HepG2 (cell line): ENCODE measurements around the gene STYXL1. TPM values are rescaled to one million over a fixed set of nuclear protein-coding genes. Genes with fewer than 3 reads are reported as not detected.

Experiments used
- CEBPG ChIP-seq: IDR thresholded peaks from 2 replicates; pipeline ENCODE4 v1.6.1; 2016
- DPF2 ChIP-seq: sonication (generic); formaldehyde crosslinking; IDR thresholded peaks from 2 replicates; pipeline ENCODE4 v1.4.0; 2020; ENCODE audit warnings: mild to moderate bottlenecking, low read depth, missing genetic modification reagents, borderline replicate concordance
- FOXO1 ChIP-seq: sonication (generic); formaldehyde crosslinking; IDR thresholded peaks from 2 replicates; pipeline ENCODE4 v1.4.0; 2020; ENCODE audit warnings: missing genetic modification reagents
- HNRNPH1 ChIP-seq: fragments of 200-400 bp; formaldehyde crosslinking; optimal IDR thresholded peaks from 2 replicates; pipeline ENCODE3; 2017; ENCODE audit warnings: mild to moderate bottlenecking, low read depth, low read length
- MTF1 ChIP-seq: sonication (generic); formaldehyde crosslinking; IDR thresholded peaks from 2 replicates; pipeline ENCODE4 v1.5.0; 2020; ENCODE audit warnings: missing genetic modification reagents
- MXD4 ChIP-seq: IDR thresholded peaks from 2 replicates; pipeline ENCODE4 v1.6.1; 2016; ENCODE audit warnings: mild to moderate bottlenecking, missing biosample characterization, missing genetic modification reagents
- NRL ChIP-seq: sonication (generic); formaldehyde crosslinking; IDR thresholded peaks from 2 replicates; pipeline ENCODE4 v1.5.0; 2020; ENCODE audit warnings: missing genetic modification reagents, mild to moderate bottlenecking, moderate library complexity, borderline replicate concordance
- TOE1 ChIP-seq: sonication (generic); formaldehyde crosslinking; IDR thresholded peaks from 2 replicates; pipeline ENCODE4 v1.4.0; 2020; ENCODE audit warnings: mild to moderate bottlenecking, missing genetic modification reagents
- ZFY ChIP-seq: sonication (generic); formaldehyde crosslinking; IDR thresholded peaks from 2 replicates; pipeline ENCODE4 v1.4.0; 2020; ENCODE audit warnings: missing genetic modification reagents
- ZIK1 ChIP-seq: sonication (generic); formaldehyde crosslinking; IDR thresholded peaks from 2 replicates; pipeline ENCODE4 v1.5.0; 2020; ENCODE audit warnings: mild to moderate bottlenecking, low read depth, missing genetic modification reagents, borderline replicate concordance
- ZNF138 ChIP-seq: sonication (generic); formaldehyde crosslinking; IDR thresholded peaks from 2 replicates; pipeline ENCODE4 v1.5.0; 2020; ENCODE audit warnings: mild to moderate bottlenecking, low read depth, missing genetic modification reagents
- ZNF17 ChIP-seq: sonication (generic); formaldehyde crosslinking; IDR thresholded peaks from 2 replicates; pipeline ENCODE4 v1.5.0; 2020; ENCODE audit warnings: mild to moderate bottlenecking, missing genetic modification reagents
- ZNF841 ChIP-seq: sonication (generic); formaldehyde crosslinking; IDR thresholded peaks from 2 replicates; pipeline ENCODE4 v1.8.1; 2023; ENCODE audit warnings: missing genetic modification reagents, borderline replicate concordance
- polyA plus RNA-seq, 8 experiments: library from polyadenylated mRNA; depleted of rRNA in 3 of 8; stranded (reverse) in 7 of 8; unstranded in 1 of 8; fragments of >200 nt; fragmentation: Illumina TruSeq in 4 of 8; extraction: Trizol in 4 of 8; gene quantifications; 2 replicates each; pipeline versions ENCODE4 v1.2.1 to v1.2.3, GENCODE V29; 2011 to 2016; ENCODE audit warnings: low read depth in 4 of 8, missing spikeins in 1 of 8, mixed read lengths in 1 of 8; ENCODE audit not compliant: insufficient read depth in 1 of 8
- total RNA-seq, 5 experiments: library from RNA; depleted of rRNA; stranded (reverse); fragments of >200 nt; fragmentation: Illumina TruSeq; extraction: Trizol; gene quantifications; 2 replicates each; pipeline ENCODE4 v1.2.3, GENCODE V29; 2016; ENCODE audit warnings: low read depth in 1 of 5
- TF ChIP-seq, protein P1 (sequence below), 2 experiments: fragments of 450-650 bp in 1 of 2; sonication (generic) in 1 of 2; formaldehyde crosslinking in 1 of 2; IDR thresholded peaks; 2 replicates each; pipeline versions ENCODE4 v1.6.1 to v1.8.0; 2016 to 2022; ENCODE audit warnings: antibody characterized with exemption in 1 of 2, mild to moderate bottlenecking in 1 of 2, missing genetic modification reagents in 1 of 2
- TF ChIP-seq, protein P2 (sequence below): sonication (generic); formaldehyde crosslinking; IDR thresholded peaks from 2 replicates; pipeline ENCODE4 v1.8.1; 2022; ENCODE audit warnings: low read depth, mild to moderate bottlenecking, missing genetic modification reagents
- TF ChIP-seq, protein P3 (sequence below): sonication (generic); formaldehyde crosslinking; IDR thresholded peaks from 2 replicates; pipeline ENCODE4 v1.4.0; 2020; ENCODE audit warnings: missing genetic modification reagents

The STYXL1 gene
- total and polyA plus RNA-seq, 2 of the 13 experiments (the other 11 are each of a cell fraction or from before 2014, with no cell fraction given), result 23.9 to 38.3 TPM

DNA sequence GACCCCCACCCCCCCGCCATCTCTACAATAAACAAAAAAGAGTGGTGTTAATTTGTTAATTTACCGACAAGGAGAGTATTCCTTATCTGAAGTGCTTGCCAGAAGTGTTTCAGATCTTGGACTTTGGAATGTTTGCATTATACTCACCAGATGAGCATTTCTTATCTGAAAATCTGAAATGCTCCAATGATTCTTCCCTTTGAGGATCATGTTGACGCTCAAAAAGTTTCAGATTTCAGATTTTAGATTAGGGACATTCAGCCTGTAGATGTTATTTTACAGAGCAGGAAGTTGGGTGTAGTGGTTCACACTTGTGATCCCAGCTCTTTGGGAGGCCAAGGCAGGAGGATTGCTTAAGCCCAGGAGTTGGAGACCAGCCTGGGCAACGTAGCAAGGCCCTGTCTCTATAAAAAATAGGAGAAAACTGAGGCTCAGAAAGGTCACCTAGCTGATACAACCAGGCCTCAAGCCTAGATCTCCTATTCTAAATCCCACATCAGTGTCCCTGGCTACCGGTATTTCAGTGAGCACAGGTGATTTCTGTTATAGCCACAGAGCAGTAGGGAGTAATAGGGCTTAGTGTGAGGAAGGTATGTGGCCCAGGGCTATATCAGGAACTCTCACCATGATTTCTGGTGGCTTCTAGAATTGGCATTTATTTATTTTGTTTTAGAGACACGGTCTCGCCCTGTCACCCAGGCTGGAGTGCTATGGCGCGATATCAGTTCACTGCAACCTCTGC, 88.8 kb downstream of the STYXL1 start (continued):
- TF ChIP-seq, protein P1, sequence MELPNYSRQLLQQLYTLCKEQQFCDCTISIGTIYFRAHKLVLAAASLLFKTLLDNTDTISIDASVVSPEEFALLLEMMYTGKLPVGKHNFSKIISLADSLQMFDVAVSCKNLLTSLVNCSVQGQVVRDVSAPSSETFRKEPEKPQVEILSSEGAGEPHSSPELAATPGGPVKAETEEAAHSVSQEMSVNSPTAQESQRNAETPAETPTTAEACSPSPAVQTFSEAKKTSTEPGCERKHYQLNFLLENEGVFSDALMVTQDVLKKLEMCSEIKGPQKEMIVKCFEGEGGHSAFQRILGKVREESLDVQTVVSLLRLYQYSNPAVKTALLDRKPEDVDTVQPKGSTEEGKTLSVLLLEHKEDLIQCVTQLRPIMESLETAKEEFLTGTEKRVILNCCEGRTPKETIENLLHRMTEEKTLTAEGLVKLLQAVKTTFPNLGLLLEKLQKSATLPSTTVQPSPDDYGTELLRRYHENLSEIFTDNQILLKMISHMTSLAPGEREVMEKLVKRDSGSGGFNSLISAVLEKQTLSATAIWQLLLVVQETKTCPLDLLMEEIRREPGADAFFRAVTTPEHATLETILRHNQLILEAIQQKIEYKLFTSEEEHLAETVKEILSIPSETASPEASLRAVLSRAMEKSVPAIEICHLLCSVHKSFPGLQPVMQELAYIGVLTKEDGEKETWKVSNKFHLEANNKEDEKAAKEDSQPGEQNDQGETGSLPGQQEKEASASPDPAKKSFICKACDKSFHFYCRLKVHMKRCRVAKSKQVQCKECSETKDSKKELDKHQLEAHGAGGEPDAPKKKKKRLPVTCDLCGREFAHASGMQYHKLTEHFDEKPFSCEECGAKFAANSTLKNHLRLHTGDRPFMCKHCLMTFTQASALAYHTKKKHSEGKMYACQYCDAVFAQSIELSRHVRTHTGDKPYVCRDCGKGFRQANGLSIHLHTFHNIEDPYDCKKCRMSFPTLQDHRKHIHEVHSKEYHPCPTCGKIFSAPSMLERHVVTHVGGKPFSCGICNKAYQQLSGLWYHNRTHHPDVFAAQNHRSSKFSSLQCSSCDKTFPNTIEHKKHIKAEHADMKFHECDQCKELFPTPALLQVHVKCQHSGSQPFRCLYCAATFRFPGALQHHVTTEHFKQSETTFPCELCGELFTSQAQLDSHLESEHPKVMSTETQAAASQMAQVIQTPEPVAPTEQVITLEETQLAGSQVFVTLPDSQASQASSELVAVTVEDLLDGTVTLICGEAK (IDR thresholded peaks at IDR 0.05), result no peak
- TF ChIP-seq, protein P1 (CRISPR knock-in tag; IDR thresholded peaks at IDR 0.05), result no peak
- TF ChIP-seq ZIK1 (CRISPR knock-in tag) (no peak), FOXO1 (no peak), HNRNPH1 (no peak), MTF1 (CRISPR knock-in tag) (no peak), TOE1 (CRISPR knock-in tag) (no peak), DPF2 (CRISPR knock-in tag) (no peak), ZNF17 (CRISPR knock-in tag) (no peak), ZNF138 (no peak), NRL (CRISPR knock-in tag) (no peak), MXD4 (no peak), ZFY (CRISPR knock-in tag) (no peak), ZNF841 (CRISPR knock-in tag) (no peak), CEBPG (CRISPR knock-in tag) (0 out of 2 replicates have a peak, but pooled peaks have one; percentile 23)
- TF ChIP-seq, protein P2, sequence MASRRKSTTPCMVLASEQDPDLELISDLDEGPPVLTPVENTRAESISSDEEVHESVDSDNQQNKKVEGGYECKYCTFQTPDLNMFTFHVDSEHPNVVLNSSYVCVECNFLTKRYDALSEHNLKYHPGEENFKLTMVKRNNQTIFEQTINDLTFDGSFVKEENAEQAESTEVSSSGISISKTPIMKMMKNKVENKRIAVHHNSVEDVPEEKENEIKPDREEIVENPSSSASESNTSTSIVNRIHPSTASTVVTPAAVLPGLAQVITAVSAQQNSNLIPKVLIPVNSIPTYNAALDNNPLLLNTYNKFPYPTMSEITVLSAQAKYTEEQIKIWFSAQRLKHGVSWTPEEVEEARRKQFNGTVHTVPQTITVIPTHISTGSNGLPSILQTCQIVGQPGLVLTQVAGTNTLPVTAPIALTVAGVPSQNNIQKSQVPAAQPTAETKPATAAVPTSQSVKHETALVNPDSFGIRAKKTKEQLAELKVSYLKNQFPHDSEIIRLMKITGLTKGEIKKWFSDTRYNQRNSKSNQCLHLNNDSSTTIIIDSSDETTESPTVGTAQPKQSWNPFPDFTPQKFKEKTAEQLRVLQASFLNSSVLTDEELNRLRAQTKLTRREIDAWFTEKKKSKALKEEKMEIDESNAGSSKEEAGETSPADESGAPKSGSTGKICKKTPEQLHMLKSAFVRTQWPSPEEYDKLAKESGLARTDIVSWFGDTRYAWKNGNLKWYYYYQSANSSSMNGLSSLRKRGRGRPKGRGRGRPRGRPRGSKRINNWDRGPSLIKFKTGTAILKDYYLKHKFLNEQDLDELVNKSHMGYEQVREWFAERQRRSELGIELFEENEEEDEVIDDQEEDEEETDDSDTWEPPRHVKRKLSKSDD (CRISPR knock-in tag), result no peak
- TF ChIP-seq, protein P3, sequence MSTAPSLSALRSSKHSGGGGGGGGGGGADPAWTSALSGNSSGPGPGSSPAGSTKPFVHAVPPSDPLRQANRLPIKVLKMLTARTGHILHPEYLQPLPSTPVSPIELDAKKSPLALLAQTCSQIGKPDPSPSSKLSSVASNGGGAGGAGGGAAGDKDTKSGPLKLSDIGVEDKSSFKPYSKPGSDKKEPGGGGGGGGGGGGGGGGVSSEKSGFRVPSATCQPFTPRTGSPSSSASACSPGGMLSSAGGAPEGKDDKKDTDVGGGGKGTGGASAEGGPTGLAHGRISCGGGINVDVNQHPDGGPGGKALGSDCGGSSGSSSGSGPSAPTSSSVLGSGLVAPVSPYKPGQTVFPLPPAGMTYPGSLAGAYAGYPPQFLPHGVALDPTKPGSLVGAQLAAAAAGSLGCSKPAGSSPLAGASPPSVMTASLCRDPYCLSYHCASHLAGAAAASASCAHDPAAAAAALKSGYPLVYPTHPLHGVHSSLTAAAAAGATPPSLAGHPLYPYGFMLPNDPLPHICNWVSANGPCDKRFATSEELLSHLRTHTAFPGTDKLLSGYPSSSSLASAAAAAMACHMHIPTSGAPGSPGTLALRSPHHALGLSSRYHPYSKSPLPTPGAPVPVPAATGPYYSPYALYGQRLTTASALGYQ (CRISPR knock-in tag), result no peak
